GM19239 (cell line): ENCODE measurements around the gene ADAM12.

ENCODE experiments used
- DNase-seq: peaks from one replicate; pipeline ENCODE4 v3.0.0; 2011; ENCODE audit warnings: low spot score; ENCODE audit not compliant: insufficient read length
- FAIRE-seq: peaks from 2 replicates; lab custom pipeline; 2011; peaks lifted over from hg19 to GRCh38; lab: Jason Lieb, UNC

ADAM12 gene

GRCh38 chr10:126073606-126074005 lies 314.7 kb downstream of the ADAM12 start:
- no peak for DNase-seq
- FAIRE-seq: no peak

- FAIRE-seq (no peak), DNase-seq (no peak)
Measured at GRCh38 chr10:126072622-126073021, 315.7 kb downstream of the ADAM12 start.

- no peak for DNase-seq
- FAIRE-seq: no peak
Measured at GRCh38 chr10:126070476-126071215, 317.6 kb downstream of the ADAM12 start.

GRCh38 chr10:126068322-126068721 lies 320.0 kb downstream of the ADAM12 start:
- FAIRE-seq: no peak
- DNase-seq: no peak

GRCh38 chr10:126066456-126066855 lies 321.8 kb downstream of the ADAM12 start:
- DNase-seq (no peak), FAIRE-seq (no peak)

- FAIRE-seq (no peak), DNase-seq (no peak)
Measured at GRCh38 chr10:126065751-126066377, 322.4 kb downstream of the ADAM12 start.

GRCh38 chr10:126064512-126064911 lies 323.8 kb downstream of the ADAM12 start:
- FAIRE-seq (no peak), DNase-seq (no peak)

GRCh38 chr10:126063353-126063791 lies 324.9 kb downstream of the ADAM12 start:
- FAIRE-seq (no peak), DNase-seq (no peak)

GRCh38 chr10:126062131-126063032 lies 325.9 kb downstream of the ADAM12 start:
- FAIRE-seq (no peak), DNase-seq (no peak)

GRCh38 chr10:126061526-126061925 lies 326.8 kb downstream of the ADAM12 start:
- DNase-seq (no peak), FAIRE-seq (no peak)

GRCh38 chr10:126060261-126060931 lies 327.9 kb downstream of the ADAM12 start:
- FAIRE-seq (no peak), DNase-seq (no peak)

- no peak for FAIRE-seq
- no peak for DNase-seq
Measured at GRCh38 chr10:126059076-126059826, 329.0 kb downstream of the ADAM12 start.

- FAIRE-seq (no peak), DNase-seq (no peak)
Measured at GRCh38 chr10:126058507-126058906, 329.8 kb downstream of the ADAM12 start.

- FAIRE-seq (no peak), DNase-seq (no peak)
Measured at GRCh38 chr10:126058104-126058503, 330.2 kb downstream of the ADAM12 start.

GRCh38 chr10:126057494-126057893 lies 330.8 kb downstream of the ADAM12 start:
- DNase-seq: no peak

GRCh38 chr10:126054191-126054590 lies 334.1 kb downstream of the ADAM12 start:
- FAIRE-seq (no peak), DNase-seq (no peak)

More at GRCh38 chr10:126057494-126057893, 330.8 kb downstream of the ADAM12 start:
- no peak for FAIRE-seq

GRCh38 chr10:126052171-126052570 lies 336.1 kb downstream of the ADAM12 start:
- FAIRE-seq (no peak), DNase-seq (no peak)

- FAIRE-seq (no peak), DNase-seq (no peak)
Measured at GRCh38 chr10:126049759-126050700, 338.2 kb downstream of the ADAM12 start.
